A673 (cell line): ENCODE measurements around the gene SCNN1A. TPM values are rescaled to one million over a fixed set of nuclear protein-coding genes. Genes with fewer than 3 reads are reported as not detected.
A peak's percentile ranks its signal among the peaks of the same experiment; 100 is the strongest.

Experiments
- BruUV-seq: library from RNA; stranded (reverse); fragments of 400-500 nt; replicated peaks from 2 replicates; lab custom pipeline; 2021; lab: Mats Ljungman, UMichigan
- CTCF ChIA-PET: fragments of 300-600 bp; sonication (Branson Sonifier 250); formaldehyde crosslinking; loops from one replicate; lab custom pipeline; 2022; ENCODE audit warnings: antibody characterized with exemption; lab: Charles Lee
- POLR2A ChIA-PET: fragments of 300-600 bp; sonication (Branson Sonifier 250); formaldehyde crosslinking; loops from one replicate; lab custom pipeline; 2022; ENCODE audit warnings: antibody characterized with exemption; ENCODE audit not compliant: low non-redundant PET; lab: Charles Lee
- DNase-seq: peaks from one replicate; pipeline ENCODE4 v3.0.0-alpha.2; 2015; ENCODE audit warnings: low spot score
- H3K27ac ChIP-seq: fragments of 200-600 bp; sonication (generic); 2 replicates; pipeline ENCODE4 v1.5.1; 2016; ENCODE audit warnings: mixed run types, low read depth, mild to moderate bottlenecking, mixed read lengths, antibody characterized with exemption, low read length; ENCODE audit not compliant: poor library complexity, severe bottlenecking
- H3K27me3 ChIP-seq: fragments of 200-600 bp; sonication (generic); replicated peaks from 2 replicates; pipeline ENCODE4 v1.6.1; 2017; ENCODE audit warnings: mixed run types, low read depth, mild to moderate bottlenecking, mixed read lengths, antibody characterized with exemption, low read length; ENCODE audit not compliant: insufficient read depth, poor library complexity
- H3K36me3 ChIP-seq: fragments of 200-600 bp; sonication (generic); 2 replicates; pipeline ENCODE4 v1.6.1; 2016; ENCODE audit warnings: mixed run types, mild to moderate bottlenecking, mixed read lengths, antibody characterized with exemption, low read length; ENCODE audit not compliant: insufficient read depth, poor library complexity, severe bottlenecking
- H3K4me1 ChIP-seq: fragments of 200-600 bp; sonication (generic); 2 replicates; pipeline ENCODE4 v1.6.1; 2017; ENCODE audit warnings: mixed run types, mild to moderate bottlenecking, mixed read lengths, antibody characterized with exemption, low read length; ENCODE audit not compliant: insufficient read depth, poor library complexity, severe bottlenecking
- H3K4me3 ChIP-seq: fragments of 200-600 bp; sonication (generic); 2 replicates; pipeline ENCODE4 v1.5.1; 2016; ENCODE audit warnings: low read depth, mixed run types, mild to moderate bottlenecking, mixed read lengths, low read length; ENCODE audit not compliant: poor library complexity, severe bottlenecking
- H3K9me3 ChIP-seq: fragments of 200-600 bp; sonication (generic); 2 replicates; pipeline ENCODE4 v1.6.1; 2016; ENCODE audit warnings: mixed run types, low read depth, mild to moderate bottlenecking, mixed read lengths, antibody characterized with exemption, low read length; ENCODE audit not compliant: poor library complexity, severe bottlenecking
- EZH2 ChIP-seq: fragments of 200-600 bp; sonication (generic); IDR thresholded peaks from 2 replicates; pipeline ENCODE4 v1.6.1; 2017; ENCODE audit warnings: borderline replicate concordance, low read depth, mild to moderate bottlenecking, mixed read lengths, antibody characterized with exemption, low read length; ENCODE audit not compliant: poor library complexity, severe bottlenecking
- intact Hi-C: fragments of 100-400 bp; cut with micrococcal nuclease; formaldehyde crosslinking; loops from one replicate; pipeline ENCODE4 v1.10.0; 2022; ENCODE audit not compliant: unreplicated experiment
- total RNA-seq: library from RNA; stranded (reverse); gene quantifications from 2 replicates; pipeline ENCODE4 v1.2.3, GENCODE V29; 2021
- TF ChIP-seq, protein P1 (sequence below): fragments of 300-800, 200-600 bp; sonication (generic); conservative IDR thresholded peaks from 2 replicates; pipeline ENCODE4 v1.5.1; 2017; ENCODE audit warnings: low read depth, mild to moderate bottlenecking, antibody characterized with exemption, low read length, moderate library complexity, mixed read lengths

Gene SCNN1A
- total RNA-seq, 1 experiment from 2014 or later, result not detected

DNA sequence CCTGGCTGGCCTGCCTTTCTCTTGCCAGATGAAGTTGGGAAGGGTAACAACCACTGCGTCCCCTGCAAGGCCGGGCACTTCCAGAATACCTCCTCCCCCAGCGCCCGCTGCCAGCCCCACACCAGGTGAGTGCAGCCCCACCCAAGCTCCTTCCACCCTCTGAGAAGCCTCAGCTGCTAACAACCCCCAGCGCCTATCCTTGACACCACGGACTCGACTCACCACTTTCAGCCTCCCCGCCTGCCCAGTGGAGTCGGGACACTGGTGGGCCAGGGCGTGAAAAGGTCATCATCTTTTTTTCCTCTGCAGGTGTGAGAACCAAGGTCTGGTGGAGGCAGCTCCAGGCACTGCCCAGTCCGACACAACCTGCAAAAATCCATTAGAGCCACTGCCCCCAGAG lies 10.7 kb upstream of the SCNN1A start:
- intact Hi-C loops, result no loop called here
- Histone ChIP-seq H3K36me3 (no peaks in the 10 kb centered on the region), H3K27me3 (no peaks in the 10 kb centered on the region), H3K4me1 (peaks cover 7% of the 10 kb centered on the region), H3K9me3 (no peaks in the 10 kb centered on the region), H3K4me3 (no peak overlapping the region), H3K27ac (no peak overlapping the region)
- no peak for DNase-seq
- no TSS peak for BruUV-seq
- TF ChIP-seq, protein P1, sequence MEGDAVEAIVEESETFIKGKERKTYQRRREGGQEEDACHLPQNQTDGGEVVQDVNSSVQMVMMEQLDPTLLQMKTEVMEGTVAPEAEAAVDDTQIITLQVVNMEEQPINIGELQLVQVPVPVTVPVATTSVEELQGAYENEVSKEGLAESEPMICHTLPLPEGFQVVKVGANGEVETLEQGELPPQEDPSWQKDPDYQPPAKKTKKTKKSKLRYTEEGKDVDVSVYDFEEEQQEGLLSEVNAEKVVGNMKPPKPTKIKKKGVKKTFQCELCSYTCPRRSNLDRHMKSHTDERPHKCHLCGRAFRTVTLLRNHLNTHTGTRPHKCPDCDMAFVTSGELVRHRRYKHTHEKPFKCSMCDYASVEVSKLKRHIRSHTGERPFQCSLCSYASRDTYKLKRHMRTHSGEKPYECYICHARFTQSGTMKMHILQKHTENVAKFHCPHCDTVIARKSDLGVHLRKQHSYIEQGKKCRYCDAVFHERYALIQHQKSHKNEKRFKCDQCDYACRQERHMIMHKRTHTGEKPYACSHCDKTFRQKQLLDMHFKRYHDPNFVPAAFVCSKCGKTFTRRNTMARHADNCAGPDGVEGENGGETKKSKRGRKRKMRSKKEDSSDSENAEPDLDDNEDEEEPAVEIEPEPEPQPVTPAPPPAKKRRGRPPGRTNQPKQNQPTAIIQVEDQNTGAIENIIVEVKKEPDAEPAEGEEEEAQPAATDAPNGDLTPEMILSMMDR, result no peak
- TF ChIP-seq EZH2, result no peak
- ChIA-PET CTCF (no interaction called here), POLR2A (no interaction called here)

DNA sequence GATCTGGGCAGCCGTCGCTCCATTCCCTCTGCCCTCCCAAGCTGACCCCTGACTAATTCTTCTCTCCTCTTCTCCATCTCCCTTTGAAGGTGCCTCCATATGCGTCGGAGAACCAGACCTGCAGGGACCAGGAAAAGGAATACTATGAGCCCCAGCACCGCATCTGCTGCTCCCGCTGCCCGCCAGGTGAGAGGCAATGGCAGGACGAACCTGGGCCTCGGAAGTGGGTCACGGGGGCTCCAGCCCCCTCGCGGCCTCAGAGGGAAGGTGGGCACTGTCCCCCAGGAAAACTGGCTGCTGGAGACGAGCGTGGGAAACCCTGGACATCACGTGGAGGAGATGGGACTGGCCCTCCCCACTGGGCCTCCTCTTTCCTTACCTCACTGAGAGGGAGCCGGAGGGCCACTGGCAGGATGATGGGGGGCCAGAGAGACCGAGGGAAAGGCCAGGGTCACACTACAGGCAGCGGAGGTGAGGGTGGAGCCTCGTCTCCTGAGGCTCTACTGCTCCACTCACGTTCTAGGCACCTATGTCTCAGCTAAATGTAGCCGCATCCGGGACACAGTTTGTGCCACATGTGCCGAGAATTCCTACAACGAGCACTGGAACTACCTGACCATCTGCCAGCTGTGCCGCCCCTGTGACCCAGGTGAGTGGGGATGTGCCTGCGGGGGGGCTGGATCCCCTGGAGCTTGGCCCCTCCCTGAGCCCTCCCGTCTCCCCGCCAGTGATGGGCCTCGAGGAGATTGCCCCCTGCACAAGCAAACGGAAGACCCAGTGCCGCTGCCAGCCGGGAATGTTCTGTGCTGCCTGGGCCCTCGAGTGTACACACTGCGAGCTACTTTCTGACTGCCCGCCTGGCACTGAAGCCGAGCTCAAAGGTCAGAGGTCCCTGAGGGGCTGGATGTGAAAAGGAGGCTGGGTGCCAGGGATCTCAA lies 9.4 kb upstream of the SCNN1A start:
- peak overlapping the region; percentile 77 for H3K27ac ChIP-seq
- intact Hi-C loops, result no loop called here
- peaks cover 7% of the 10 kb centered on the region for H3K4me1 ChIP-seq
- ChIA-PET CTCF (no interaction called here), POLR2A (no interaction called here)
- H3K4me3 ChIP-seq, result peak overlapping the region; percentile 47
- no peaks in the 10 kb centered on the region for H3K27me3 ChIP-seq
- TF ChIP-seq, protein P1, result no peak
- no peak for TF ChIP-seq EZH2
- H3K36me3 ChIP-seq, result no peaks in the 10 kb centered on the region
- H3K9me3 ChIP-seq, result no peaks in the 10 kb centered on the region
- DNase-seq, result no peak
- no TSS peak for BruUV-seq

DNA sequence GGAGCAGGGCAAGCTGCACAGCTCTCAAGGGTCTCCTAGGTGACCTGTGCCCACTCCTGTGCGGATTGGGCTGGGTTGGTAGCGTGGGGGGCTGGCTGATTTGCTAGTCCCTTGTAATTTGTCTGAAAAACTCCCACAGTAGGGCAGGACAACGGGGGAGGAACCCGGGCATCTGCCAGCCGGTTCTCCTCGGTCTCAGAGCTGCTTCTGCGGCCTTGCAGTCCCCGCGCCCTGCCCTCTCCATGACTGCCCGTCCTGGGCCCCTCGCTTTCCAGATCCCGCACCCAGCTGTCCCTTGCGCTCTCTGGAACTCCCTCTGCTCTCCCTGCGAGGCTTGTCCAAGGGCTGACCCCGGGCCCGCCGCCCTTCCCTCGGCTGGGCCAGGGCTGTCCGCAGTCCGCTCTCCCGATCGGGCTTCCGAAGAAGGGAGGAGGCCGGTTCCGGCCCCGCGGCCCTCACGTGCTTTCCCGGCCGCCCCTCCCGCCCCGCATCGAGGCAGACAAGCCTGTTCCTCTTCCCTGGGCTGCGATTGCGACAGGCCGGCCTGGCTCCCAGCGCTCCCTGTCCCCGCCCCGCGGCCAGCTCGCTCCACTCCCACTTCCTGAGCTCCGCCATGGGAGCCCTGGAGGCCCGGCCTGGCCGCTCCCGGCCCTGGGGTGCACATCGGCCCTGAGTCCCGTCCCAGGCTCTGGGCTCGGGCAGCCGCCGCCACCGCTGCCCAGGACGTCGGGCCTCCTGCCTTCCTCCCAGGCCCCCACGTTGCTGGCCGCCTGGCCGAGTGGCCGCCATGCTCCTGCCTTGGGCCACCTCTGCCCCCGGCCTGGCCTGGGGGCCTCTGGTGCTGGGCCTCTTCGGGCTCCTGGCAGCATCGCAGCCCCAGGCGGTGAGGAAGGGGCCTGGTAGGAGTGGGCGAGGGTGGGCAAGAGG lies 8.5 kb upstream of the SCNN1A start, which contains the start of gene LTBR:
Gene LTBR (plus strand): TSS at position 591 of the 927 bp plus-strand sequence. CDS start 197 bp downstream, at position 788.
- H3K4me3 ChIP-seq, result peak within 1 kb of the TSS; percentile 47
- no peak for TF ChIP-seq EZH2
- TF ChIP-seq, protein P1, result no peak
- DNase-seq, result peak; percentile 86
- intact Hi-C loops, result no loop called here
- CTCF ChIA-PET, result no interaction called here
- H3K4me1 ChIP-seq, result peaks cover 7% of the 10 kb centered on the region
- no TSS peak for BruUV-seq
- POLR2A ChIA-PET, result no interaction called here
- H3K36me3 ChIP-seq, result no peaks in the 10 kb centered on the region
- H3K27me3 ChIP-seq, result no peaks in the 10 kb centered on the region
- H3K9me3 ChIP-seq, result no peaks in the 10 kb centered on the region
- H3K27ac ChIP-seq, result peak within 1 kb of the TSS; percentile 77
